A549 (cell line): ENCODE data around the gene RAET1E. TPM values are rescaled to one million over a fixed set of nuclear protein-coding genes. Genes with fewer than 3 reads are reported as not detected.

Source experiments
- ATAC-seq, 2 experiments: fragments of 200-7000 bp in 1 of 2; fragments of >200 bp in 1 of 2; cut with Nextera tagmentation in 1 of 2; cut with Tn5 transposase in 1 of 2; 3 replicates each; pipeline versions ENCODE4 v1.8.0 to v1.9.1; 2018 to 2020; ENCODE audit warnings: mild to moderate bottlenecking in 1 of 2, moderate library complexity in 1 of 2
- CTCF ChIA-PET: fragments of 300-600 bp; sonication (Branson Sonifier 250); formaldehyde crosslinking; extraction: SDS; loops from one replicate; lab custom pipeline; 2021; ENCODE audit warnings: antibody characterized with exemption, inconsistent platforms; lab: Yijun Ruan, JAX
- POLR2A ChIA-PET: fragments of 350-600 bp; formaldehyde crosslinking; extraction: SDS; loops from one replicate; lab custom pipeline; 2021; ENCODE audit warnings: antibody characterized with exemption, inconsistent platforms; lab: Yijun Ruan, JAX
- DNase-seq, 2 experiments: peaks; one replicate each; pipeline versions ENCODE4 v3.0.0 to v3.0.0-alpha.2; 2011 to 2016; ENCODE audit warnings: low read depth in 1 of 2, low spot score in 1 of 2
- FAIRE-seq: peaks from 2 replicates; lab custom pipeline; 2011; peaks lifted over from hg19 to GRCh38; lab: Jason Lieb, UNC
- H3K27ac ChIP-seq, 2 experiments: fragments of >200 bp; sonication (Bioruptor Twin); formaldehyde crosslinking; 3 replicates each; pipeline ENCODE4 v1.5.1; 2016 to 2017
- H3K4me1 ChIP-seq: fragments of >200 bp; sonication (Bioruptor Twin); formaldehyde crosslinking; 3 replicates; pipeline ENCODE4 v1.6.1; 2016
- H3K4me2 ChIP-seq: fragments of >200 bp; sonication (Bioruptor Twin); formaldehyde crosslinking; 3 replicates; pipeline ENCODE4 v1.6.1; 2016
- H3K4me3 ChIP-seq: fragments of >200 bp; sonication (Bioruptor Twin); formaldehyde crosslinking; 3 replicates; pipeline ENCODE4 v1.5.1; 2016
- H3K9me3 ChIP-seq: fragments of >200 bp; sonication (Bioruptor Twin); formaldehyde crosslinking; 3 replicates; pipeline ENCODE4 v1.6.1; 2016
- ATOH8 ChIP-seq: fragments of 250-450 bp; sonication (Bioruptor Pico); IDR thresholded peaks from 2 replicates; pipeline ENCODE4 v1.5.0; 2020; ENCODE audit warnings: low read depth, mild to moderate bottlenecking, moderate library complexity
- CBX2 ChIP-seq: fragments of 200-600 bp; sonication (generic); IDR thresholded peaks from 2 replicates; pipeline ENCODE4 v1.6.1; 2016; ENCODE audit warnings: low read depth, mild to moderate bottlenecking, borderline replicate concordance
- CEBPB ChIP-seq, 2 experiments: fragments of >200 bp in 1 of 2; sonication (Bioruptor Twin) in 1 of 2; formaldehyde crosslinking in 1 of 2; IDR thresholded peaks; 2 replicates each; pipeline ENCODE4 v1.6.1; 2012 to 2016
- CTCF ChIP-seq: fragments of >200 bp; sonication (Bioruptor Twin); formaldehyde crosslinking; IDR thresholded peaks from 3 replicates; pipeline ENCODE4 v1.5.1; 2016
- ELK1 ChIP-seq: fragments of 150-350 bp; IDR thresholded peaks from 2 replicates; pipeline ENCODE4 v1.6.1; 2014; ENCODE audit warnings: low read depth, mild to moderate bottlenecking, low read length
- EP300 ChIP-seq, 2 experiments: fragments of >200 bp; sonication (Bioruptor Twin); formaldehyde crosslinking; IDR thresholded peaks; 2 replicates in 1 of 2; 3 replicates in 1 of 2; pipeline ENCODE4 v1.6.1; 2016 to 2017
- ESRRA ChIP-seq: fragments of 150-350 bp; IDR thresholded peaks from 2 replicates; pipeline ENCODE4 v1.6.1; 2014; ENCODE audit warnings: mild to moderate bottlenecking, low read length, borderline replicate concordance
- FOXS1 ChIP-seq: fragments of 250-450 bp; sonication (Bioruptor Pico); IDR thresholded peaks from 2 replicates; pipeline ENCODE4 v1.5.0; 2020; ENCODE audit warnings: mild to moderate bottlenecking, moderate library complexity
- GATA3 ChIP-seq: IDR thresholded peaks from 2 replicates; pipeline ENCODE4 v1.6.1; 2012; ENCODE audit warnings: borderline replicate concordance
- HDAC2 ChIP-seq: fragments of 200-600 bp; sonication (generic); IDR thresholded peaks from 2 replicates; pipeline ENCODE4 v1.6.1; 2016
- HOXA7 ChIP-seq: fragments of 250-450 bp; sonication (Bioruptor Pico); IDR thresholded peaks from 2 replicates; pipeline ENCODE4 v1.5.0; 2020; ENCODE audit warnings: mild to moderate bottlenecking, moderate library complexity
- HOXB13 ChIP-seq: fragments of 250-450 bp; sonication (Bioruptor Pico); IDR thresholded peaks from 2 replicates; pipeline ENCODE4 v1.5.0; 2020; ENCODE audit warnings: low read depth, mild to moderate bottlenecking, moderate library complexity
- HOXB5 ChIP-seq: fragments of 250-450 bp; sonication (Bioruptor Pico); IDR thresholded peaks from 2 replicates; pipeline ENCODE4 v1.5.0; 2020; ENCODE audit warnings: mild to moderate bottlenecking, moderate library complexity
- JUNB ChIP-seq: fragments of >200 bp; sonication (Bioruptor Twin); formaldehyde crosslinking; IDR thresholded peaks from 2 replicates; pipeline ENCODE4 v1.6.1; 2016
- KDM5A ChIP-seq: fragments of 200-600 bp; sonication (generic); IDR thresholded peaks from 2 replicates; pipeline ENCODE4 v1.6.1; 2016; ENCODE audit warnings: antibody characterized with exemption, mild to moderate bottlenecking
- MAFK ChIP-seq: fragments of 450-650 bp; IDR thresholded peaks from 2 replicates; pipeline ENCODE4 v1.6.1; 2014; ENCODE audit not compliant: partially characterized antibody
- MAX ChIP-seq: IDR thresholded peaks from 2 replicates; pipeline ENCODE4 v1.6.1; 2012
- NPAS2 ChIP-seq: fragments of 250-450 bp; sonication (Bioruptor Pico); IDR thresholded peaks from 2 replicates; pipeline ENCODE4 v1.8.0; 2022; ENCODE audit warnings: mild to moderate bottlenecking, moderate library complexity, borderline replicate concordance
- PBX3 ChIP-seq: IDR thresholded peaks from 2 replicates; pipeline ENCODE4 v1.6.1; 2012
- PHF8 ChIP-seq: fragments of 200-600 bp; sonication (generic); IDR thresholded peaks from 2 replicates; pipeline ENCODE4 v1.6.1; 2016; ENCODE audit warnings: low read depth, mild to moderate bottlenecking, antibody characterized with exemption, moderate library complexity, borderline replicate concordance
- POLR2A ChIP-seq: IDR thresholded peaks from 2 replicates; pipeline ENCODE4 v1.6.1; 2012; ENCODE audit warnings: mild to moderate bottlenecking, low read length
- RARB ChIP-seq: fragments of 250-450 bp; sonication (Bioruptor Pico); IDR thresholded peaks from 2 replicates; pipeline ENCODE4 v1.8.0; 2021; ENCODE audit warnings: mild to moderate bottlenecking, moderate library complexity
- RCOR1 ChIP-seq: fragments of 150-350 bp; IDR thresholded peaks from 2 replicates; pipeline ENCODE4 v1.6.1; 2014; ENCODE audit warnings: antibody characterized with exemption, low read length, low read depth
- REST ChIP-seq: fragments of 200-600 bp; sonication (generic); IDR thresholded peaks from 2 replicates; pipeline ENCODE4 v1.6.1; 2016; ENCODE audit warnings: antibody characterized with exemption, mild to moderate bottlenecking, moderate library complexity
- SREBF2 ChIP-seq: fragments of 450-650 bp; IDR thresholded peaks from 2 replicates; pipeline ENCODE4 v1.6.1; 2014; ENCODE audit warnings: mild to moderate bottlenecking, moderate library complexity
- USF2 ChIP-seq: fragments of 450-650 bp; IDR thresholded peaks from 2 replicates; pipeline ENCODE4 v1.6.1; 2014; ENCODE audit warnings: antibody characterized with exemption
- ZC3H11A ChIP-seq: fragments of 450-650 bp; IDR thresholded peaks from 2 replicates; pipeline ENCODE4 v1.6.1; 2014; ENCODE audit warnings: antibody characterized with exemption, mild to moderate bottlenecking
- ZFP36 ChIP-seq: fragments of 450-650 bp; IDR thresholded peaks from 2 replicates; pipeline ENCODE4 v1.6.1; 2014; ENCODE audit warnings: borderline replicate concordance; ENCODE audit not compliant: partially characterized antibody
- ZSCAN20 ChIP-seq: fragments of 250-450 bp; sonication (Bioruptor Pico); IDR thresholded peaks from 2 replicates; pipeline ENCODE4 v1.8.0; 2022; ENCODE audit warnings: mild to moderate bottlenecking, moderate library complexity
- WGBS: methylation state at CpG from one replicate; pipeline ENCODE4 v1.1.6; 2017; ENCODE audit errors: missing lambda C conversion rate; 5-methylcytosine and 5-hydroxymethylcytosine counted together
- polyA plus RNA-seq, 4 experiments: library from polyadenylated mRNA; depleted of rRNA in 3 of 4; stranded (reverse); fragments of >200 nt; fragmentation: RNase III in 1 of 4; extraction: RNeasy Plus Mini Kit Qiagen cat#74134 plus additional on column Dnase treatment in 1 of 4; gene quantifications; 2 replicates in 3 of 4; 3 replicates in 1 of 4; pipeline ENCODE4 v1.2.3, GENCODE V29; 2011 to 2017

The RAET1E gene
- polyA plus RNA-seq, 2 of the 4 experiments (the other 2 are of a cell fraction) = 2.8 to 4.5 TPM

- CTCF ChIA-PET = interaction anchor here (1.2 to 1.5 kb wide), 3 partner anchors 11 to 48 kb away, joined by 3 to 5 read pairs (median 4); no protein-coding TSS in a partner anchor
- WGBS = 0% methylated on average over 1 of the region's 1 CpG
- no peak for FAIRE-seq
These were observed 9.3 kb downstream of the RAET1E start for GRCh38 chr6:149888659-149889058.

GRCh38 chr6:149888093-149888492, 9.8 kb downstream of the RAET1E start:
- Histone ChIP-seq H3K4me1 (peaks cover 58% of the 10 kb centered on the region), H3K9me3 (no peaks in the 10 kb centered on the region), H3K27ac (peak overlapping the region; percentile 90 to 92), H3K4me3 (no peak overlapping the region), H3K4me2 (peak overlapping the region; percentile 74)
- ChIA-PET CTCF (interaction anchor here (0.6 to 1.5 kb wide), 3 partner anchors 12 to 23 kb away, joined by 3 to 4 read pairs (median 3); no protein-coding TSS in a partner anchor), POLR2A (interaction anchor here (1.0 to 1.5 kb wide), 2 partner anchors 23 to 25 kb away, joined by 3 to 8 read pairs; partner anchors contain the start of gene LRP11)
- ATAC-seq (peak; percentile 60 to 75; a peak in 5 of 6 replicates), FAIRE-seq (no peak), DNase-seq (peak in 1 of 2 experiments; percentile 81)
- 16% methylated on average over 9 of the region's 9 CpGs for WGBS
- TF ChIP-seq EP300 (IDR thresholded peaks at IDR 0.05) (peak; percentile 52 to 70; a peak in 4 of 5 replicates), ATOH8 (CRISPR knock-in tag) (no peak), ZSCAN20 (CRISPR knock-in tag) (no peak), SREBF2 (no peak), HDAC2 (no peak), REST (no peak), ESRRA (no peak), GATA3 (0 out of 2 replicates have a peak, but pooled peaks have one; percentile 20), PBX3 (no peak), HOXB13 (no peak), CTCF (no peak), ELK1 (no peak), CEBPB (IDR thresholded peaks at IDR 0.05) (peak; percentile 66 to 87; a peak in 3 of 4 replicates), JUNB (0 out of 2 replicates have a peak, but pooled peaks have one; percentile 19), USF2 (no peak), ZFP36 (no peak), KDM5A (no peak), HOXB5 (no peak), HOXA7 (CRISPR knock-in tag) (no peak), CBX2 (no peak), NPAS2 (CRISPR knock-in tag) (no peak), PHF8 (no peak), FOXS1 (no peak)

More at GRCh38 chr6:149888659-149889058, 9.3 kb downstream of the RAET1E start:
- Histone ChIP-seq H3K4me3 (no peak overlapping the region), H3K9me3 (no peaks in the 10 kb centered on the region), H3K4me2 (peak overlapping the region; percentile 74), H3K27ac (peak overlapping the region; percentile 90 to 92), H3K4me1 (peaks cover 58% of the 10 kb centered on the region)
- TF ChIP-seq SREBF2 (no peak), HDAC2 (no peak), RCOR1 (no peak), ZC3H11A (no peak), RARB (CRISPR knock-in tag) (no peak), POLR2A (no peak), PHF8 (no peak), MAX (no peak), MAFK (no peak)
- POLR2A ChIA-PET = interaction anchor here (0.8 to 1.5 kb wide), 3 partner anchors 24 to 34 kb away, joined by 3 to 8 read pairs (median 3); partner anchors contain the start of gene LRP11
- ATAC-seq (peak; percentile 12 to 18; a peak in 3 of 6 replicates), DNase-seq (peak in 1 of 2 experiments; percentile 33)
